ENCODE data around the gene CCDC152. TPM values are rescaled to one million over a fixed set of nuclear protein-coding genes. Genes with fewer than 3 reads are reported as not detected.

Gene CCDC152
- total and polyA plus RNA-seq, 2 of the 13 experiments (the other 11 are each of a cell fraction or from before 2014, with no cell fraction given): 0.20 to 0.36 TPM

DNA sequence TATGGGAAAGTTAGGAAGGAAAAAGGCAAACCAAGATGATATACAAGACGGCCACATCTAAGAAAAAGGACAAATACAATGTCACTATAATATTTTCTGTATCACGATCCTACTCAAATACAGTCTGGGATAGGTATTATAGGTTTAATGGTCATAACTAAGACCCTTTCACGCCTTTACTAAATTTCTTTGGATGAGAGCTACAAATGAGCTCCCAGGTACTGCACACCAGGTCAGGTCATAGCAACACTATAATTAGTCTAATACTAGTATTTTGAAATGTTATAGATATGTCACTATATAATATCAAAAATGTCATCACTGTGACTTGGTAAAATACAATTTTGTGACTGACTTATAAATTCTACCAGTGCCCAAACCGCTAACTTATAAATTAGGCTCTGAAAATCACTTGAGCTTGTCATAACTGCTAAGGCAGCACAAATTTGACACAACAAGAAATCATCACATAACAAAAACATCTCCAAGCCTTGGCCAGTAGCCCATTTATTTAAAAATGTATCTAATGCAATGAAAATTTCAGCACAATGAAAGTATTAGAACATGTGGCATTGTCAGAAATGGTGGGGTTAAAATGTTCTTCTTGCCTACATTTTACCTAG, 48.2 kb downstream of the CCDC152 start (continued):
- TF ChIP-seq U2AF1 (optimal IDR thresholded peaks at IDR 0.05; ENCODE audit: low read depth, low read length) (no peak), ZNF709 (CRISPR knock-in tag; IDR thresholded peaks at IDR 0.05) (no peak), SOX13 (IDR thresholded peaks at IDR 0.05) (no peak), SOX13 (CRISPR knock-in tag; conservative IDR thresholded peaks at IDR 0.05 in 1 of 2, IDR thresholded peaks at IDR 0.05 in 1 of 2) (no peak), KLF16 (CRISPR knock-in tag; IDR thresholded peaks at IDR 0.05) (no peak), ZBTB49 (CRISPR knock-in tag; IDR thresholded peaks at IDR 0.05; ENCODE audit: borderline replicate concordance) (no peak), MAFK (conservative IDR thresholded peaks at IDR 0.05 in 1 of 2, IDR thresholded peaks at IDR 0.05 in 1 of 2; ENCODE audit: low read length in 2 of 2) (peak; percentile 28 to 39; a peak in 2 of 4 replicates), SRSF4 (IDR thresholded peaks at IDR 0.05; ENCODE audit: low read depth, low read length, poor library complexity, severe bottlenecking) (no peak), KLF9 (CRISPR knock-in tag; IDR thresholded peaks at IDR 0.05; ENCODE audit: low read depth) (no peak), ATF4 (CRISPR knock-in tag; IDR thresholded peaks at IDR 0.05) (no peak), ERF (CRISPR knock-in tag; IDR thresholded peaks at IDR 0.05) (no peak), HINFP (CRISPR knock-in tag; IDR thresholded peaks at IDR 0.05; ENCODE audit: low read depth) (no peak), GATA4 (IDR thresholded peaks at IDR 0.05; ENCODE audit: borderline replicate concordance, low read depth) (no peak), ZSCAN31 (CRISPR knock-in tag; IDR thresholded peaks at IDR 0.05; ENCODE audit: low read depth) (no peak), KLF6 (CRISPR knock-in tag; IDR thresholded peaks at IDR 0.05) (no peak), ZKSCAN5 (CRISPR knock-in tag; IDR thresholded peaks at IDR 0.05) (no peak), EZH2 (conservative IDR thresholded peaks at IDR 0.05; ENCODE audit: low read depth, low read length) (no peak), ARNTL (CRISPR knock-in tag; IDR thresholded peaks at IDR 0.05) (no peak), AGO2 (optimal IDR thresholded peaks at IDR 0.05; ENCODE audit: low read depth, low read length) (no peak), BRD4 (CRISPR knock-in tag; IDR thresholded peaks at IDR 0.05) (no peak), ATRX (CRISPR knock-in tag; IDR thresholded peaks at IDR 0.05; ENCODE audit: borderline replicate concordance) (no peak), EHMT2 (IDR thresholded peaks at IDR 0.05; ENCODE audit: borderline replicate concordance, low read depth, low read length) (no peak)
- TF ChIP-seq, protein P1, sequence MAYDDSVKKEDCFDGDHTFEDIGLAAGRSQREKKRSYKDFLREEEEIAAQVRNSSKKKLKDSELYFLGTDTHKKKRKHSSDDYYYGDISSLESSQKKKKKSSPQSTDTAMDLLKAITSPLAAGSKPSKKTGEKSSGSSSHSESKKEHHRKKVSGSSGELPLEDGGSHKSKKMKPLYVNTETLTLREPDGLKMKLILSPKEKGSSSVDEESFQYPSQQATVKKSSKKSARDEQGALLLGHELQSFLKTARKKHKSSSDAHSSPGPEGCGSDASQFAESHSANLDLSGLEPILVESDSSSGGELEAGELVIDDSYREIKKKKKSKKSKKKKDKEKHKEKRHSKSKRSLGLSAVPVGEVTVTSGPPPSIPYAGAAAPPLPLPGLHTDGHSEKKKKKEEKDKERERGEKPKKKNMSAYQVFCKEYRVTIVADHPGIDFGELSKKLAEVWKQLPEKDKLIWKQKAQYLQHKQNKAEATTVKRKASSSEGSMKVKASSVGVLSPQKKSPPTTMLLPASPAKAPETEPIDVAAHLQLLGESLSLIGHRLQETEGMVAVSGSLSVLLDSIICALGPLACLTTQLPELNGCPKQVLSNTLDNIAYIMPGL (CRISPR knock-in tag; IDR thresholded peaks at IDR 0.05; ENCODE audit: borderline replicate concordance in 1 of 2, low read depth in 1 of 2): no peak
- TF ChIP-seq, protein P2, sequence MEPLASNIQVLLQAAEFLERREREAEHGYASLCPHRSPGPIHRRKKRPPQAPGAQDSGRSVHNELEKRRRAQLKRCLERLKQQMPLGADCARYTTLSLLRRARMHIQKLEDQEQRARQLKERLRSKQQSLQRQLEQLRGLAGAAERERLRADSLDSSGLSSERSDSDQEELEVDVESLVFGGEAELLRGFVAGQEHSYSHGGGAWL (CRISPR knock-in tag; IDR thresholded peaks at IDR 0.05): no peak

Measured in HepG2 (cell line).